GM21717 (cell line): Measurements from ENCODE around the gene FGF18.
"Not testable (repeated sequence)": the region's sequence is repeated elsewhere in the genome, so short reads cannot be mapped to it uniquely, and the experiment has no call there.

Experiments used
- ATAC-seq: cut with Tn5 transposase; IDR thresholded peaks from one replicate; pipeline ENCODE4 v1.9.1; 2021; ENCODE audit warnings: mild to moderate bottlenecking, moderate library complexity; ENCODE audit not compliant: unreplicated experiment

Gene FGF18

GRCh38 chr5:171488876-171489275 lies 69.4 kb downstream of the FGF18 start:
- no peak for ATAC-seq

- ATAC-seq = no peak
These were observed 73.3 kb downstream of the FGF18 start for GRCh38 chr5:171492781-171493180.

DNA sequence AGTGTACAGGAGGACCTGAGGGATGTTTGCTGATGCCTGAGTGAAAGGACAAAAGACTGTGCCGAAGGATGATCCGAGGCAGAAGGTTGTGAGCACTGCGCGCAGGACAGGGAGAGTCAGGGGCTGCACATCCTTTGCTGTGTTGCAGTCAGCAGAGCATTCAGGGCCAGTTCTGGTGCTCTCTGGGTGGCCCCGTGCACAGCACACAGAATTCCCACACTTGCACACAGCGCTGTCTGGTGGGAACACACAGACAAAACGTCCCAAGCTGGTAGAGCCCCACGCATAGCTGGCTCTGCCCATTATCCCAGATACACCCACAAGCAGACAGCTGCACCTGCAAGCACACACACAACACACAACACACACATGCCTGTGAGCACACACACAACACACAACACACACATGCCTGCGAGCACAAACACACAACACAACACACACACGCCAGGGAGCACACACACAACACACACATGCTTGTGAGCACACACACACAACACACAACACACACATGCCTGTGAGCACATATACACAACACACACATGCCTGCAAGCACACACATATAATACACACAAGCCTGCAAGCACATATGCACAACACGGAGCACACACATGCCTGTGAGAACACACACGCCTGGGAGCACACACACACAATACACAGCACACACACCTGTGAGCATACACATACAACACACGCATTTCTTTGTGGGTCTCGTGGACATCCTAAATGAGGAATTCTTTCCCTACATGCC lies 74.4 kb downstream of the FGF18 start:
- no peak for ATAC-seq

- no peak for ATAC-seq
These were observed 75.1 kb downstream of the FGF18 start for GRCh38 chr5:171494452-171495121.

DNA sequence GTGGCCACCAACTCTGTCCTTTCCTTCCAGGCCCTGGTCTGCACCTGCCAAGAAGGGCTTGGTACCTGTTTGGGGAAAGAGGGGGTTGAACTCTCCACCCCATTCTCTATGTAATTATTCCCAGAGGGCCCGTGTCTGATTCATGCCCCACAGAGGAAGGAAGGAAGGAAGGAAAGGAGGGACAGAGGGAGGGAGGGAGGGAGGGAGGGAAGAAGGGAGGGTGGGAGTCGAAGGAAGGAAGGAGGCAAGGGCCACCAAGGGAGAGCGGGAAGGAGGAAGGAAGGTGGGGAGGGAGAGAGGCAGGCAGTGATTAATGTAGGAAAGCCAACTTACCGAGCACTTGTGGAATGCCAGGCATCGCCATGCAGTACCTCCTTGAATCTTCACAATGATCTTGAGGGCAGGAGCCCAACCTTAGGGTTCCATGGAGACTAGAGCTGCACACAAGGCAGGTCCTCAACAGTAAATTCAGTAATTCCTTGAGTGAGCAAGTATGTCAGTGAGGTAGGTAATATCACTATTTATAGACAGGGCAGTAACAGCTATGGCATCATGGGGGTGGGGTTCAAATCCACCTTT lies 75.8 kb downstream of the FGF18 start:
- no peak for ATAC-seq

DNA sequence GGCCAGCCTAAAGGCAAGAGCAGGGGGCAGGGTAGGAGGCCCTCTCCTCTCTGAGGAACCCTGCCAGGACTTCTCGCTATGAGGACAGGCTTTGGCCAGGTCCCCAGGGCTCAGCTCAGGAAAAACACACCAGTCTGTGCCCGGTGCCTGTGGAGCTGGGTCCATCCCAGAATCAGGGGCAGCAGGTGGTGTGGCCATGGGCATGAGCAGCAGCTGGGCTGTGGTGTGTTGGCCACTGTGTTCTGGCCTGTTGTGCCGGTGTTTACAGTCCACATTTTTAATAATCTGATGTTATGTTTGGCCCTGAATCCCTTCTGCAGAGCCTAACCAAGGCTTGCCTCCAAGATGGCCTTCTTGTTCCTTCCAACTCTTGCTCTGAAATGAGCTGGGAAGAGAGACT lies 77.0 kb downstream of the FGF18 start:
- ATAC-seq = no peak

GRCh38 chr5:171497494-171497893 lies 78.0 kb downstream of the FGF18 start:
- ATAC-seq = not testable (repeated sequence)

DNA sequence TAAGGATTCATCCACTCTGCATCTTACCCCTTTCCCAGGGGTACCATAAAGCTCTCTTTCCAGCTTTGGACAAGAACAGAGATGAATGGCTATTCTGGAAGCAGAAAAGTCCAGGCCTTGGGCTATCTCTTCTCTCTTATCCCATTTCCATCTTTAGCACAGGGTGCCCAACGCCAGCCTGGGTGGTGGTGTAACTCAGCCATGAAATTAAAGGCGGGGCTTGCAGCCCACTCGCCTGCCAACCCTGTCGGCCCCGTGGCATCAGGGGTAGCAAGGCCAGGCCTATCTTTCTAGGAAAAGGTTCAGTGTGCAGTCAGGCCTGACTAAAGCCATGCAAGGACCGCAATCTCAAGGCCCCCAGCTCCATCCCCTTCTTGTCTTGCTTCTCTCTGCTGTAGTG lies 78.7 kb downstream of the FGF18 start:
- ATAC-seq = no peak

DNA sequence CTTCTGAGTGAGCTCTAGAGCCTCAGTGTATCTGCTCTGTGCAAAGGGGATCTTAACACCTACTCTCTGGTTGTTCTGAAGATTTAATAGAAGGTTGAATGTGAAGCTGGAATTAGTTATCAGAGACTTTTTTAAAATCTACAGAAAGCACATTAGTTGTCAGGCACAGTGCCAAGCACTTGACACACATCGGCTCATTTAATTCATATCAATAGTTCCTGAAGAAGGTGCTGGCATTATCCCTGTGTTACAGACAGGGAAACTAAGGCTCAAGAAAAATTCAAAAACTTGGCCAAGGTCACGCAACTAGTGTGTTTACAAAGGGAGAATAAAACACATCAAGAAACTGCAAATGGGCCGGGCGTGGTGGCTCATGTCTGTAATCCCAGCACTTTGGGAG lies 80.2 kb downstream of the FGF18 start:
- ATAC-seq = no peak

DNA sequence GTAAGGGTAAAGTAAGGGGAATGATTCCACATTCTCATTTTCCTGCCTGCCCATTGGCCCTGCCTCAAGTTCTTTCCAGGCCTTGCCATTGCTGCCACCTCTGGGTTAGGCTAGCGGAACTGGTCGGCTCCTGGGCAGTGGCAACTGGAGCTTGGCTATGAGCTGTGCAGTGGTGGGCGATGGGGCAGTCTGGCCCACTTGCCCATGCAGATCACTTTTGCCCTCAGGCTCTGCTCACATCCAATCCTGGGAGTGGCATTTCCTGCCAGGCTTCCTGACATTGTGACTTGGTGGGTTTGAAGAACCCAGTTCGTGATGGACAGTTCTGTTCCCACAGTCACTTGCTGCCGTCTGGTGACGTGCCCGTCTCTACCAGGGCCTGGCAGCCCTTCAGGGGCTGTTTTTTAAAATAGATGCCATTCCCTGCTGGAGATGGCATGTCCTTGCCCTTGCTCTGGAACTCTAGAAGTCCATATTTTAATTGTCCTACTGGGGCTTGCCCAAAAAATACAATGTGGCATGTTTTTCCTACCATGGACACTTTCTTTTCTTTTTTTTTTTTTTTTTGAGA lies 86.1 kb downstream of the FGF18 start:
- no peak for ATAC-seq

- no peak for ATAC-seq
These were observed 87.5 kb downstream of the FGF18 start for GRCh38 chr5:171506951-171507350.
